HG03025 (cell line): ENCODE measurements around the gene GPR37L1.
"Not testable (repeated sequence)": the region's sequence is repeated elsewhere in the genome, so short reads cannot be mapped to it uniquely, and the experiment has no call there.

Experiments used
- ATAC-seq: cut with Tn5 transposase; IDR thresholded peaks from one replicate; pipeline ENCODE4 v1.9.1; 2021; ENCODE audit warnings: mild to moderate bottlenecking, moderate library complexity; ENCODE audit not compliant: unreplicated experiment, low FRiP score

The GPR37L1 gene

DNA sequence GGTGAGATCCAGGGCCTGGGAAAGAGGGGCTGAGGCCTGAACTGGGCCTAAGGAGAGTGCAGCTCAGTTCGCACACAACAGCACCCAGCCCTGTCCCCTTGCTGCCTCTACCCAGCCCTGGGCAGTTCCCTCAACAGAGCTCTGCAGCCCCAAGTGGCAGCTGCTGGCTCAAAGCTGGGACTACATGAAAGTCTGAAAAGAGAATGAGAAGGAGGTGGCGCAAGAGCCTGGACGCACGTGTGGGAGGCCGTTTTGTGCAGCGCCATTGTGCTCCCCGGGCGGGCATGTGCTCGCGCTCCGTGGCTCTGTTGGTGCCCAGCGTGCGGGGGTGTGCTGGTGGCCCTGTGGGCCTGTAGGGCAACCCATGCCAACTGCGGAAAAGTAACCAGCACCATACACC lies 10.3 kb downstream of the GPR37L1 start:
- no peak for ATAC-seq

DNA sequence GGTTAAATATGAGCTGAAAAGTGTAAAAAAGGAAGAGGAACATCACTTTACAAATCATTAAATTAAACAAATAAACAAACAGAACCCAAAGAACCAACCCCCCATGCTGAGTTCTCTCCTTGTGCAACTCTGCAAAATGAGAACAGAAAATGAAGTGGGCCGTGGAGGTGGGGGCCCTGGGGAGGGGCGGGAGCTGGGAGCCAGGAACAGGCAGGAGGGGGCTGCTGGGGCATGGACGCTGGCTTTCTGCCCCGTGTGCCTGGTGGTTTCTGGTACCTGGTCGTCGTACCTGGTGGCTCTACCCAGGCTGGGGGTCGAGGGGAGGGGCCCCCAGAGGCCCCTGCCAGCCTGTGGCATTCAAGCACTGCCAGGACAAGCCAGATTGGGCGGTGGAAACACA lies 10.8 kb downstream of the GPR37L1 start:
- ATAC-seq: no peak

DNA sequence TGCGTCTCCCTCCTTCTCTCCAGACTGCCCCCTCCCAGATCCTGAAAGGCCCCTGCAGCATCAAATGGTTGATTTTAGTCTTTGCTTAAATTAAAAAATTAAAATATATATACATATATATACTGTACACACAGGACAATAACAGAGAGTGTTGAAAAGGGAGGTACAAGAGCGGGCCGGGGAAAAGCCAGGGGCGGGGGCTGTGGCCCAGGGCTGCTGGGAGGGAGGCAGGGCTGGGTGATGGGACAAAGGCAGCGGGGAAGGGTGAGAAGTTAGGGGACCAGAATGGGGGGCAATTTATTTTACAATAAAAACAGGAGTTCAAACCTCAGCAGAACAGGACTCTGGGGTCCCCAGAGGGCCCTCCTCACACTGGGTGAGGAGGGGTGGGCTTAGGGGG lies 11.3 kb downstream of the GPR37L1 start:
- no peak for ATAC-seq

DNA sequence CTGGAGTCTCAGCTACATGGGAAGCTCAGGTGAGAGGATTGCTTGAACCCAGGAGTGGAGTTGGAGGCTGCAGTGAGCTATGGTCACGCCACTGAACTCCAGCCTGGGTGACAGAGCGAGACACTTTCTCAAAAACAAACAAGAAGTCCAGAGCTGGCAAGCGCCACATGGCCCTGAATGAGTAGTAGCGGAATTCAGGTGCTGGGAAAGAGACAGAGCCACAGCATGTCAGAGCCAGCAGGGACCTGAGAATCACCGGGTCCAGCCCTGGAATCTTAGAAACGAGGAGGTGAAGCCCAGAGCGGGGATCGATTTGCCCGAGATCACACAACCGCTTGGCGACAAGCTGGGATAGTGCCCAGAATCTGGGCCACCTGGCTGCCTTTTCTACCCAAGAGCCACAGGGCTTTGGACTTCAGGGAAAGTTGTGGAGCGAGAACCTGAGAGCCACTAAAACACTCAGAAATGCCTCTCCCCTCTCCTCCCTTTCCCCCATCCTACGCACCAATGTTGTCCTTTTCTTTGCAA lies 12.0 kb downstream of the GPR37L1 start:
- no peak for ATAC-seq

DNA sequence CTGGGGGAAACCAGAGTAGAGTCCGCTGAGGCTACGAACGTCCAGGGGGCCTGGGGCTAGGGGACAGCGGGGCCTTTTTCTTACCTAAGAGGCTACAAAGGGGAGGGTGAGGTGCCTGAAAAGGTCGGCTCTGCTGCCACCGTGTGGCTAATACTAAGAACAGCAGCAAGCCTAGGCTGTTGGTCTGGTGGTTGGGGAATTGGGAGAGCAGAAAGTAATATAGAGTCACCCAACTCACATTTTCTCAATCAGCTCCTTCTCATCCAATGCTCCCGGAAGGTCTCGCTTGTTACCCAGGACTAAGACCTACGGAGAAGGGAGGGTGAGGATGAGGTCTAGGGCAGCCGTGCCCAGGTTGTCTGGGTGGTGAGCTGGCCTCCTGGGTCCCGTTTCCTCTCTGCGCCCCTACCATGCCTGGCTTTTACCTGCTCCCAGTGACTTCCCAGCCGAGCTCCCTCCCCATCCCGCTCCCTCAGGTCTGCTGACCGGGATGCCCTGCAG lies 12.6 kb downstream of the GPR37L1 start:
- no peak for ATAC-seq

DNA sequence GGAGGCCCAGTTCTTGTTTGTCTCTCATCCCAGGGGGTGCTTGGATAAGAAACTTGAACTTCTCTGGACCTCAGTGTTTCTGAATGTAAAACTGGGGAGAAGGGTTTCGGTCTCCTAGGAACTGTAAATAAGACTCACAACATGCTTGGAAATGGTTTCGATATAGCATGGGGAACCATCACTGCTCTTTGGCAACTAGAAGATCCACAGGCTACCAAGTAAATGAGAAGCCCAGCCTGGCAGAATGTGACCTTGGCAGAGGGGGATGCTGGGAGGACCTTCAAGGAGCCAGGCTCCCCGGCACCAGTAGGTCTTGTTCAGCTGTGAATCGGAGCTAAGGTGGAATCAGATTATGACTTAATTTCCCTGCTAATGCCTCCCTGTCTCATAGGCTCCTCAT lies 18.1 kb downstream of the GPR37L1 start:
- ATAC-seq: no peak

DNA sequence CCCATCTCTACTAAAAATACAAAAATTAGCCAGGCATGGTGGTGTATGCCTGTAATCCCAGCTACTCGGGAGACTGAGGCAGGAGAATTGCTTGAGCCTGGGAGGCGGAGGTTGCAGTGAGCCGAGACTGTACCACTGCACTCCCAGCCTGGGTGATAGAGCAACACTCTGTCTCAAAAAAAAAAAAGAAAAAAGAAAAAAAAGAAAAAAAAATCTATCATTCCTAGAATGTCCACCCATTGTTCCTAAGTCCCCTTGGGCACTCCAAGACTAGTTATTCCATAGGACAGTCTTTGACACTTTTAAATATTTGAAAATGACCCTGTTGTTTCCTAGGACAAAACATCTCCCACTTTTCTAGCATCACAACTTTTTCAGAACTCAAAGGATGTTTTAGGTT lies 18.8 kb downstream of the GPR37L1 start:
- not testable (repeated sequence) for ATAC-seq

DNA sequence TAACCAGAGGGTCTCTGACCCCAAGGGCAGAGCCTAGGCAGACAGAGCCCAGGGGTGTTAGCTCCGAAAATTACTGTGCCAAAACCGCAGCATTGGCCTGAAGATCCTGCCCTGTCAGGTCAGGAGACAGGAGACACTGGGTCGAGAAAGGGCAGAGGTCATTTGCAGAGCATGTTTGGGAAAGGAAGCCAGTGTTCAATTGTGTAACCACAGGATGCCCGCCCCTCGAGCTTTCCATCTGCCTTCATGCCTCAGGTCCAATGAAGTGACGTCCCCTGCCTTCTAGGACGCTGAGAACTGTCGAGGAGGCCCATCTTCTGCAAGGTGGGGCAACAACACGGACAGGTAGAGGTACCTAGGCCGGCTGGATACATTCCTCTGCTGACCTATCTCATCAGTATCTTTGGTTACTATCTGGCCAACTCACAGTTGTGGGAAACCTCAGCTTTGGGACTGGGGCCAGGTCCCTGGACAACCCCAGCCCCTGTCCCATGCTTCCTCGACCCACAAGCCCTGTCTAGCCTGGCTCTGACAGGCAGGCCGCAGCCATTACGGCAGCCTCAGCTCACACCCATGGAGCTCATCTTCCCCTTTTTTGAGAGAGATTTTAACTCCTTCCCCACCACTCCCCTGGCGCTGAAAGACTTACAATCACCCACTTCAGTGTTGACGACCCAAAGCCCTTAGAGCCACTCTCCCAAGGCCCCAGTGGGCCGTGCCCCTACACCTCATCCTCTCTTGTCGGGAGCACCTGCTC lies 20.5 kb downstream of the GPR37L1 start:
- no peak for ATAC-seq

DNA sequence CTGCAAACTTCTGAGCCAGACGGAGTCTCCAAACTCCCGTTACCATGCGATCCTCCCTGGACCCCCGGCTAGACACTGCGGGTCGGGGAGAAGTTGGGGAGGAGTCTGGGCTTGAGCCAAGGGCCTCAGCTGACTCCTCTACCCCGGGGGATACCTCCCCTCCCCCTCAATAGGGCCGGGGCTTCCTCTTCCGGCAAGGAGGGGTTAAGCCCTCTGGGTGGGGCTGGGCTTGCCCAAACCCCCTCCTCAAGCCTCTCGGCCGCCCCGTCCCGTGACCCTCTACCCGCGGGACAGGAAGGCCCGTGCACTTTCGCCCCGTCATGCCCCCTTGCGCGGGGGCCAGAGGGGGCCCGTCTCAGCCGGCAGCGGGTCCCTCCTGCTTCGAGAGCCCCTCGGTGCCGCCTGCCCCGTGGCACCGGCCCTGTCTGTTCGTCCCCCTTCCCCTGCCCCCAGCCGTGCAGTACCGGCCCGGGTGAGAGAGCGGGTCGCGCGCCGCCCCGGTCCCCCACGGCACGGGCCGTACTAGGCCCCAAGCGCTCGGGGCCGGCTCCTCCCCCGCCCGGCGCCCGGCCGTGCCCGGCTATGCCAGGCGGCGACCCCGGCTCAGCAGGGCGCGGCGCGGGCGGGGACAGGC lies 21.2 kb downstream of the GPR37L1 start:
- no peak for ATAC-seq

DNA sequence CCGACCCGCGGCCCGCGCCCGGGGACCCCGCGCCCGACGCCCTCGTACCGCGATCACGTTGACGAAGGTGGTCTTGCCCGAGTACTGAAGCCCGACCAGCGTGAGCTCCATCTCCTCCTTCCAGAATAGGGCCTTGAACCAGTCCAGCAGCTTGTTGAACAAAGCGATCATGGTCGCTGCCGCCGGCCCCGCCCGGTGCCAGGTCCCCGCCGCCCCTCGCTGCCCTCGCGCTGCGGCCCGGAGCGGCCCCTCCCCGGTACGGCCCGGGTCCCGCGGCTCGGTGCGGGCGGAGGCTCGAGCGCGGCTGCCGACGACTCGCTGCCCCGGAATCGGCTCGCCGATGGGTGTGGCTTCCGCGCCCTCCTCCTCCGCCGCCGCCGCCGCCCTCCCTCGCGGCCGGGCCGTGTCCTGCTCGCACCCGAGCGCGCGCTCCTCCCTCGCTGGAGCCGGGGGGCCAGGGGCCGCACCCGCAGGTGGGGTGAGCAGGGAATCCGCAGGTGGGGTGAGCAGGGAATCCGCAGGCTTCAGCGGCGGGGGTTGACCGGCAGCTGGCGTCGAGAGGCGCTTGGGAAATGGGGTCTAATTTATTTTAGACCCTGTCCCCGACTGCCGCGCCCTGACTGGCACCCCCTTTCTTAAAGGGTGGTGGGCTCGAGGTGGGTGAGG lies 21.8 kb downstream of the GPR37L1 start, which contains the start of gene ARL8A:
Gene ARL8A (minus strand): TSS at position 336 of the 666 bp plus-strand sequence. CDS start 165 bp downstream, at position 171.
- no peak for ATAC-seq

DNA sequence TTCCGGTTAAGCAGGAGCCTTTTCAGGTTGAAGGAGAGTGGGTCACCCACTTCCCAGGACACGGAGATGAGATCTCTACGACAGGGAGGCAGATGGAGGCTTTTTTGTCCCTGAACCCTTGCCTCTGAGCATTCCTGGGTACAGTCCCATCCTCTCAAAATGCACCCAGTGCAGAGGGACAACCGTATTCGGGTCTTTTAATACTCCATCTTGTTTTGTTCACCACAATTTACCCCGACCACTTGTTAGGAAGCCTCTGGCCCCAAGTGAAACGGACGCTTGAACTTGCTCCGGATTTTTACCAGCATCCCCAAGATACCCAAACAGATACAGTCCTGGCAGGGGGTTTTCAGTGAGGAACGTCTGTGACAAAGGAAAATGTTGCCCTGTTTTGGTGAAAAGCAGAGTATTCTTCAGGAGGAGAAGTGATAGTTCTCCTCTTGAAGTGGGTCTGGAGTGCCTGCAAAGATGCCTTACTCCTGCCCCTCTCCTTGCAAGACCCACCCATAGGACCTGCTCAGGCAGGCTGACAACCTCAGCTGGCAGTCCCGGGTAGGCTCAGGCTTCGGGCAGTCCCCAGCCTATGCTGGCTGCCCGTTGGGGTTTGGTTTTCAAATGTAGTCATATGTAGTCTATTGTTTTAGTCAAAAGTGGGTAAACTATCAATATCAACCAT lies 22.5 kb downstream of the GPR37L1 start:
- no peak for ATAC-seq

DNA sequence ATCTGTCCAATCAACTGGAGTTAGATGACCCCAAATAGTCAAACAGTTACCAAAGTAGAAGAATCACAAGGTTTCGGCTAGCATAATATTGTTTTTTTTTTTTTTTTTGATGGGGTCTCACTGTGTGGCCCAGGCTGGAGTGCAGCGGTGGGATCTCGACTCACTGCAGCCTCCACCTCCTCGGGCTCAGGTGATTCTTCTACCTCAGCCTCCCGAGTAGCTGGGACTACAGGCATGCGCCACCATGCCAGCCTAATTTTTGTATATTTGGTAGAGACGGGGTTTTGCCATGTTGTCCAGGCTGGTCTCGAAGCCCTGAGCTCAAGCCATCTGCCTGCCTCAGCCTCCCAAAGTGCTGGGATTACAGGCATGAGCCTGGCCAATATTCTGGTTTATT lies 23.0 kb downstream of the GPR37L1 start:
- ATAC-seq: not testable (repeated sequence)

DNA sequence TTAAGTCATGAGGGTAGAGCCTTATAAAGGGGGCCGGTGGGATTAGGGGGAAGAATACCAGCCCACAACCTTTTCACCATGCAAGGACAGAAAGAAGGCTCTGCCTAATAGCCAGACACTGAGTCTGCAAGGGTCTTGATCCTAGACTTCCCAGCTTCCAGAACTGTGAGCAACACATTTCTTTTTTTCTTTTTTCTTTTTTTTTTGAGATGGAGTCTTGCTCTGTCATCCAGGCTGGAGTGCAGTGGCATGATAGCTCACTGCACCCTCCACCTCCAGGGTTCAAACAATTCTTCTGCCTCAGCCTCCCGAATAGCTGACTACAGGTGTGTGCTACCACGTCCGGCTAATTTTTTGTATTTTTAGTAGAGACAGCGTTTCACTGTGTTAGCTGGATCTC lies 23.6 kb downstream of the GPR37L1 start:
- ATAC-seq: no peak

DNA sequence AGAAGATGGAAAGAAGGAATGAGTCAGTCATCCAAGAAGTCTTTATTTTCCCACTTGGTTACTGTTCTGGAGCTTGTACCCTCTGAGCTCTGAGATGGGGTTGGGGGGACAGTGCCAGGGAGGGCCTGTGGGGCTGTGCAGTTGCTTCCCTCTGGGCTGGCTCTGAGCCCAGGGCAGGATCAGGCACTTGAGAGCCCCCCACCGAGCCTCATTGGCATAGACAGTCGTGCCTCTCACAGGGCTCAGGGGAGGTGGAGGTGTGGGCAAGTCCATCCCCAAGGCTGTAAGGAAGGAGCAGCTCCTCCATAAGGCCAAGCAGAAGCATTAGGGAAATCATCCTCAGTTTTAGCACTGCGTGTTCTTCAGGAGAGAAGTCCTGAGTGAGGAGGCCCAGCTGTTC lies 24.3 kb downstream of the GPR37L1 start:
- ATAC-seq: no peak

DNA sequence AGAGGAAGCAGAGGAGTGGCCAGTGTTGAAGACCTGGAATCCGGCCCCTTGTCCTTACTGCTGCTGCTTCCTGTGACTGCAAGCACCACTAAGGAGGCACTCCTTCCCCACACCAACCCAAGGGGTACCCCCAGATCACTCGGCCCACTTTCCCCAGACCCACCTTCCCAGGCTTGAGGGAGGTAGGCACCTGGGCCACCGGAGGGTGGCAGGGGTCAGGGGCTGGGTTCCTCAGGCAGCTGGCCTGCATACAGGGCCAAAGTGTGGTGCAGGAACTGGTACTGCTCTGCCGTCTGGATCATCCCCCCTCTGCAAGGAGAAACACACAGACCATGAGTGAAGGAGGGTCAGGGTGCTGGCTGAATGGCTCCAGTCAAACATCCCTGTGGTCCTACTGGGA lies 25.7 kb downstream of the GPR37L1 start:
- ATAC-seq: no peak

DNA sequence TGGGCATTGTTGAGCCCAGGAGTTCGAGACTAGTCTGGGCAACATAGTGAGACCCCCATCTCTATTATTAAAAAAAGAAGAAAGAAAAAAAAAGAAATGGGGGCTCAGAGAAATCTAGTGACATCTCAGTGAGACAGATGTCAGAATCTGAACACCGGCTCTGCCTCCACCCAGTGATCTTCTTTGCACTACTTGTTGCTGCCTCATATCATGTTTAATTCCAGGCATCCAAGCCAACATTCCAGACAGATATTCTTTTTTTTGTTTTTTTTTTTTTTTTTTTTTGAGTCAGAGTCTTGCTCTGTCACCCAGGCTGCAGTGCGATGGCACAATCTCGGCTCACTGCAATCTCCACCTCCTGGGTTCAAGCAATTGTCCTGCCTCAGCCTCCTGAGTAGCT lies 26.8 kb downstream of the GPR37L1 start:
- ATAC-seq: no peak

DNA sequence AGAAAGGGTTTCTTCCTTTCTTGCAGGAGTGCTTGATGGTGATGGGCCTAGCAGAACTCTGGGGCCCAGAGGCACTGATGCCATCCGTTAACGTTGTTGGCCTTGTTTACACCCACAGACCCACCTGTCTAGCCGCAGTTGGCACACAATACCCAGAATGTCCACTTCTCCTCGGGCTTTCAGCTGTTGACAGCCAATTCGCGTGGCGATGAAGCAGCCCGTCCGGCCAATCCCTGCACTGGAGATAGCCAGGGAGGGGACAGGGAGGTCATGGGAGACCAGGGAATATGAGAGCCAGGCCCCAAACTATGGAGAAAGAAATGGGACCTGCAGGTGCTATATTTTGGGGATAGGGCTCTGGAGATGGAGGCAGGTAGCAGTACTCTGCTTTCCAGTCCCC lies 27.5 kb downstream of the GPR37L1 start:
- no peak for ATAC-seq

DNA sequence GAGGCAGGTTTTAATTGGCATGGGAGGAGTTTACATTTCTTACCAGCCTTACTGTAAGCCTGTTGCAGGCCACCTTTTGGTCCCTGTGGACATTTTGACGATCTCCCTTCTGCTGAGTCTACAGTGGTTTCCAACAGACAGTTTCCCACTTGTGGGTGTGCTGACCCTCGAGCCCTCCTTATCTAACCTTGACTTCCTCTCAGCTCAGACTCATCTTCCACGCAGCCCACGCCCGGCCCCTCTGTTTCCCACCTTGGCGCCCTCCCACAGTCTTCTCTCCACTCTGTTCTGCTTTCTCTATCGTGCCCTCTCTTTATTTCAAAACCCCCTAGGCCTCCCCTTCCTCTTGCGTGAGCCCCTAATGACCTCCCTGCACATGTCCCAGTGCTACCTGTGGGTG lies 27.9 kb downstream of the GPR37L1 start:
- ATAC-seq: no peak

DNA sequence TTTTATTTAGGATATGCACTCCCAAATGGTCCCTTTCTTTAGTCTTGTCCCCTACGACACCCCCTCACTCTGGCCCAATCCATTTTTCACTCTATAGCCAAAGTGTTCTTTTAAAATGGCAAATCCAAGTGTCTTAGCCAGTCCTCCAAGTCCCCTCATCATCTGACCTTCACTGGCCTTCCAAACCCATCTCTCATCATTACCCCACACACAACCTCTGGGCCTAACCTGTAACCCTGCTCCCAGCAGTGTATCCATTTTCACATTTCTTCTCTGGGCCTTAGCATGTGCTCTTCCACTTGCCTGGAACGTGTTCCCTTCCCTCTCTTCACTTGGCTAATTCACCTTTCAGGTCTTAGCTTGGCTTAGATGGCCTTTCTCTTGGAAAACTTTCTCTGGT lies 28.3 kb downstream of the GPR37L1 start:
- no peak for ATAC-seq

DNA sequence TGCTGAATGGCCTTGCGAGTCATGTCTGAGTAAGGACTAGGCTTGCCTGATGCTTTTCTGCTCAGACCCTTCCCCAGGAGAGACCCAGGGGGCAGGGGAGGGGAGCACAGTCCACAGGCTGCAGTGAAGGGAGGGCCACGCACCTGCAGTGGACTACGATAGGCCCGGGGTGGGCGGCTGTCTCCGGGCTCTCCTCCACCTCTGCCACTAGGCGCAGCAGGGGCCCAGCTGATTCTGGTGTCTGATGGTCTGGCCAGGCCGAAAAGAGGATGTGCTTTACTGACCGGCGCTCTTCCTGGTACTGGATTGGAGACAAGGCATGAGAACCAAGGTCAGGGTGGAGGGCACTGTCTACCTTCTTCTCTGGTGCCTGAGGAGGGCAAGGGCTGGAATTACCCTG lies 29.7 kb downstream of the GPR37L1 start:
- ATAC-seq: no peak

DNA sequence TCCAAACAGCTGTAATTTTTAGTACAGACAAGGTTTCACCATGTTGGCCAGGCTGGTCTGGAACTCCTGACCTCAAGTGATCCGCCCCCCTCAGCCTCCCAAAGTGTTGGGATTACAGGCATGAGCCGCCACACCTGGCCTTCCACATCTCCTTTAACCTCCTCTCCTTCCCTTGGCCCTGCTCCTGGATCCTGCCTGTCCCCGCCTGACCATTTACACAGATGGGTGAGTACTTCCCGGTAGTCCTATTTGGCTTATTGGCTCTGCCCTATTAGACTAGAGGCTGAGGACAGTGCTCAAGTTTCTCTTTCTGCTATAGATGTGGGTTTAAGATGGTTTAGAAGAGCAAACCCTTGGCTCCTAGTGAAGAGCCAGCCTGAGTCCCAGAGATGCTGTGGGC lies 30.6 kb downstream of the GPR37L1 start:
- ATAC-seq: no peak
